CD4-positive, alpha-beta T cell treated with Interleukin-4 for 4 hours (primary cell): ENCODE measurements around the gene BUD23.
"Not testable (repeated sequence)": the region's sequence is repeated elsewhere in the genome, so short reads cannot be mapped to it uniquely, and the experiment has no call there.

Experiments used
- DNase-seq: peaks from one replicate; pipeline ENCODE4 v3.0.0-alpha.2; 2020

Gene BUD23

GRCh38 chr7:73719806-73720169, 36.4 kb downstream of the BUD23 start:
- no peak for DNase-seq

- not testable (repeated sequence) for DNase-seq
Measured at GRCh38 chr7:73720443-73720842, 37.0 kb downstream of the BUD23 start.

GRCh38 chr7:73721377-73721817, 38.0 kb downstream of the BUD23 start:
- no peak for DNase-seq

- DNase-seq = not testable (repeated sequence)
Measured at GRCh38 chr7:73722182-73722581, 38.8 kb downstream of the BUD23 start.

GRCh38 chr7:73722785-73723184, 39.4 kb downstream of the BUD23 start:
- DNase-seq = no peak

- no peak for DNase-seq
Measured at GRCh38 chr7:73723813-73724212, 40.4 kb downstream of the BUD23 start.

- DNase-seq = no peak
Measured at GRCh38 chr7:73726083-73726466, 42.7 kb downstream of the BUD23 start.

- DNase-seq = no peak
Measured at GRCh38 chr7:73727952-73728351, 44.6 kb downstream of the BUD23 start.

- DNase-seq = no peak
Measured at GRCh38 chr7:73728551-73728950, 45.2 kb downstream of the BUD23 start.

- DNase-seq = no peak
Measured at GRCh38 chr7:73730485-73730884, 47.1 kb downstream of the BUD23 start.

- DNase-seq = no peak
Measured at GRCh38 chr7:73732397-73732796, 49.0 kb downstream of the BUD23 start.

GRCh38 chr7:73734619-73735527, 51.5 kb downstream of the BUD23 start:
- DNase-seq = peak; percentile 84

GRCh38 chr7:73735528-73735905, 52.1 kb downstream of the BUD23 start:
- no peak for DNase-seq

- DNase-seq = no peak
Measured at GRCh38 chr7:73736885-73737284, 53.5 kb downstream of the BUD23 start.

GRCh38 chr7:73737491-73738219, 54.3 kb downstream of the BUD23 start:
- no peak for DNase-seq

GRCh38 chr7:73738220-73738611, 54.8 kb downstream of the BUD23 start:
- DNase-seq = peak; percentile 34

GRCh38 chr7:73738612-73739386, 55.4 kb downstream of the BUD23 start, which contains the start of gene ABHD11:
TSS of gene ABHD11 (minus strand) at chr7:73738802. CDS start at chr7:73738770, 32 bp downstream.
- peak; percentile 97 for DNase-seq

- DNase-seq = no peak
Measured at GRCh38 chr7:73739387-73739767, 56.0 kb downstream of the BUD23 start.

GRCh38 chr7:73740212-73740611, 56.8 kb downstream of the BUD23 start:
- DNase-seq = no peak

GRCh38 chr7:73740771-73741170, 57.4 kb downstream of the BUD23 start:
- DNase-seq = no peak

- no peak for DNase-seq
Measured at GRCh38 chr7:73741600-73741999, 58.2 kb downstream of the BUD23 start.

GRCh38 chr7:73742338-73742752, 58.9 kb downstream of the BUD23 start:
- no peak for DNase-seq
